ENCODE measurements around the gene GLRX.

GRCh38 chr5:95850391-95850894 is 27.9 kb upstream of the GLRX start:
- no peak for TF ChIP-seq L3MBTL2 (conservative IDR thresholded peaks at IDR 0.05)
- TF ChIP-seq FOXM1 (IDR thresholded peaks at IDR 0.05; ENCODE audit: borderline replicate concordance) = no peak
- TF ChIP-seq BHLHE40 (IDR thresholded peaks at IDR 0.05; ENCODE audit: borderline replicate concordance) = no peak
- no peak for TF ChIP-seq ELF4 (IDR thresholded peaks at IDR 0.05)
- TF ChIP-seq TARDBP (IDR thresholded peaks at IDR 0.05) = no peak
- no peak for TF ChIP-seq NFRKB (IDR thresholded peaks at IDR 0.05)
- no peak for TF ChIP-seq SP1 (IDR thresholded peaks at IDR 0.05)
